ENCODE measurements around the gene ATP6V0A1.

The ATP6V0A1 gene

GRCh38 chr17:42561897-42562387 lies 103.3 kb downstream of the ATP6V0A1 start, which contains the start of gene COASY:
TSS of gene COASY (plus strand) at chr17:42562148. CDS start at chr17:42562623, 475 bp downstream.
- DNase-seq (ENCODE audit: low read depth in 2 of 2): peak; percentile 85 to 88

GRCh38 chr17:42562388-42563142 lies 103.9 kb downstream of the ATP6V0A1 start:
- no peak for DNase-seq (ENCODE audit: low read depth in 2 of 2)

DNA sequence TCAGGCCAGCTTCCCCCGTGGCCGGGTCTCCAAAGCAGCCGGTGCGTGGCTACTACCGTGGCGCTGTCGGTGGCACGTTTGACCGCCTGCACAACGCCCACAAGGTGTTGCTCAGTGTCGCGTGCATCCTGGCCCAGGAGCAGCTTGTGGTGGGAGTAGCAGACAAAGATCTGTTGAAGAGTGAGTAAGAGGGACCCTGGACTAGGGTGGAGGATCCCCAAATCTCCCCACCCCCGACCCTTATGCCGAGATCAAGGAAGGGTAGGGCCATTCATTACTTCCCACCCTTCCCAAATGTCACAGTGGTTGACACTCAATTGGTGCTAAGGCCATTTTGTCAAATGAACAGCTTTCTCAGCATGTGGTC lies 104.4 kb downstream of the ATP6V0A1 start:
- DNase-seq (ENCODE audit: low read depth in 2 of 2): no peak

DNA sequence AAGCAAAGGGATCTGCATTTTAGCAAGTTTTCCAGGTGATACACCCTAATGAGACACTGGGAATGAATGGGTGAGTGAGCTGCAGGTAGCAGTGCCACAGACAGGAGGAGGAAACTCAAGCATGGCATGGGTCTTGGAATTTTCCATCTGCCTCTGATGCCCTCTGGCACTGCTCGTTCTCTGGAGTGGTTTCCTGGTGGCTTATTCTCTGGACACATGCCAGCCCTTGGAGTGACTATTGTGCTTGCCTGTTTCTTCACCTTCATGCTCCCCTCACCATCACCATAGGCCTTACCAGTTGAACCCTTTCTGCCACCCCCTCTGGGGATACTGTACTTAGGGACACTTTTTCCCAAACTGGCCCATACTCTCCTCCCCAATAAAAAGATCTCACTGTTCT lies 104.9 kb downstream of the ATP6V0A1 start:
- DNase-seq (ENCODE audit: low read depth in 2 of 2): no peak

- DNase-seq (ENCODE audit: low read depth in 2 of 2): no peak
Measured at GRCh38 chr17:42563950-42564349, 105.3 kb downstream of the ATP6V0A1 start.

GRCh38 chr17:42564815-42565522 lies 106.3 kb downstream of the ATP6V0A1 start:
- DNase-seq (ENCODE audit: low read depth in 2 of 2): no peak

GRCh38 chr17:42565523-42566214 lies 107.0 kb downstream of the ATP6V0A1 start:
- no peak for DNase-seq (ENCODE audit: low read depth in 2 of 2)

GRCh38 chr17:42566215-42566882 lies 107.7 kb downstream of the ATP6V0A1 start:
- DNase-seq (ENCODE audit: low read depth in 2 of 2): no peak

- peak; percentile 82 to 86 for DNase-seq (ENCODE audit: low read depth in 2 of 2)
Measured at GRCh38 chr17:42566883-42567573, 108.3 kb downstream of the ATP6V0A1 start, which contains the start of gene MLX. TSS of gene MLX (plus strand) at chr17:42567100. CDS start at chr17:42567125, 25 bp downstream.

GRCh38 chr17:42568341-42569111 lies 109.8 kb downstream of the ATP6V0A1 start:
- no peak for DNase-seq (ENCODE audit: low read depth in 2 of 2)

- DNase-seq (ENCODE audit: low read depth in 2 of 2): no peak
Measured at GRCh38 chr17:42571435-42572225, 113.0 kb downstream of the ATP6V0A1 start.

All from activated CD8-positive, alpha-beta memory T cell treated with anti-CD3 and anti-CD28 coated beads for 4 hours (primary cell).